HG03045 (cell line): ENCODE data around the gene ZER1.
"Not testable (repeated sequence)": the region's sequence is repeated elsewhere in the genome, so short reads cannot be mapped to it uniquely, and the experiment has no call there.

Source experiments
- ATAC-seq: cut with Tn5 transposase; IDR thresholded peaks from one replicate; pipeline ENCODE4 v1.9.1; 2021; ENCODE audit warnings: mild to moderate bottlenecking, moderate library complexity; ENCODE audit not compliant: unreplicated experiment

The ZER1 gene

GRCh38 chr9:128718047-128718446 is 53.7 kb downstream of the ZER1 start:
- ATAC-seq = no peak

DNA sequence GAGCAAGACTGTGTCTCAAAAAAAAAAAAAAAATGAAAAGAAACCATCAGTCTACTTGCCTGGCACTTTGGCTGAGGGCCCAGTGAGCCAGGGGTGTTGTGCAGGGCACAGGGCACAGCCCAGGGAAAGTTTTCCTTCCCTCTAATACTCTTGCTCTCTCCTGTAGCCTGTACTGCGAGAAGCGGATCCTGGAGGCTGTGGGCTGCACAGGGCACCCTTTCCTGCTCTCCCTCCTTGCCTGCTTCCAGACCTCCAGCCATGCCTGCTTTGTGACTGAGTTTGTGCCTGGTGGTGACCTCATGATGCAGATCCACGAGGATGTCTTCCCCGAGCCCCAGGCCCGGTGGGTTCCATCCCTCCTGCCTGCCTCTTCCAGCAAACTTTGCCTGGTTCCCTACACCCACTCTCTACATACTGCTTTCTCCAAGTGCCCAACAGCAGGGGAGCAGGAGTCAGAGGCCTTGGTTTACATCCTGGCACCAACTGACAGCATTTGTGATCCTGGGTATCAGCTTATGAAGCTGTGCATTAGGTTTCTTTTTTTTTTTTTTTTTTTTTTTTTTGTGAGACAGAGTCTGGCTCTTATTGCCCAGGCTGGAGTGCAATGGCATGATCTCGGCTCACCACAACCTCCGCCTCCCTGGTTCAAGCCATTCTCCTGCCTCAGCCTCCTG is 55.0 kb downstream of the ZER1 start:
- ATAC-seq = no peak

- no peak for ATAC-seq
Observed at GRCh38 chr9:128715436-128715750, 56.3 kb downstream of the ZER1 start.

DNA sequence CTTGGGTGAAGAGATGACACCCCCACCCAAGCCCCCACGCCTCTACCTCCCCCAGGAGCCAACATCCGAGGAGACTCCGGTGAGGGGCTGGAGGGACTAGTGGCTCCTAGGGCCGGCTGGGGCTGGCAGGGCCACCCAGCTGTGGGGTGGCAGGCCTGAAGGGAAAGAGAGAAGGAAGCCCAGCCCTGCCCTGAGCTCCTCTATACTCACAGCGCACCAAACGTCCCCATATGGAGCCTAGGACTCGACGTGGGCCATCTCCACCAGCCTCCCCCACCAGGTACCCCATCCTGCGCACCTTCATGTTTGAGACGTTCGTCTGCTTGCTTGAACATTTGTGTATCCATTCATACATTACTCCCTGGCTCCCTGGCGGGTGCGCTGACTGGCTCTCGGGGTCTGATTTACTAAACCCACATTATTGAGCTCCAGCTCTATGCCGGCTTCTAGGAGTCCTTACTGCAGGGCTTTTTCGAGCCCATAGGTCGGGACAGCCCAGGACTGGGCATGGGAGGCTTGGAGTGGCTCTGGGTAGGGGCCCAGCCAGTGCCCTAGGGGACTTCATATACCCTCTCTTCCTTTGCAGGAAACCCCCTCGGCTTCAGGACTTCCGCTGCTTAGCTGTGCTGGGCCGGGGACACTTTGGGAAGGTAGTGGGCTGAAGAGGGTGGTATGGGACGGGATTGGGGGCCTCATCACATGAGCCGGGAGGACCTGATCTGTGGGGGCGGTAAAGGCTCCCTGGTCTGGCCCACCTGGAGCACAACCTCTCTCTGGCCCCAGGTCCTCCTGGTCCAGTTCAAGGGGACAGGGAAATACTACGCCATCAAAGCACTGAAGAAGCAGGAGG is 56.9 kb downstream of the ZER1 start:
- no peak for ATAC-seq

- no peak for ATAC-seq
Observed at GRCh38 chr9:128713941-128714573, 57.7 kb downstream of the ZER1 start.

GRCh38 chr9:128713411-128713780 is 58.3 kb downstream of the ZER1 start:
- no peak for ATAC-seq

- ATAC-seq = no peak
Observed at GRCh38 chr9:128712451-128713410, 59.0 kb downstream of the ZER1 start.

DNA sequence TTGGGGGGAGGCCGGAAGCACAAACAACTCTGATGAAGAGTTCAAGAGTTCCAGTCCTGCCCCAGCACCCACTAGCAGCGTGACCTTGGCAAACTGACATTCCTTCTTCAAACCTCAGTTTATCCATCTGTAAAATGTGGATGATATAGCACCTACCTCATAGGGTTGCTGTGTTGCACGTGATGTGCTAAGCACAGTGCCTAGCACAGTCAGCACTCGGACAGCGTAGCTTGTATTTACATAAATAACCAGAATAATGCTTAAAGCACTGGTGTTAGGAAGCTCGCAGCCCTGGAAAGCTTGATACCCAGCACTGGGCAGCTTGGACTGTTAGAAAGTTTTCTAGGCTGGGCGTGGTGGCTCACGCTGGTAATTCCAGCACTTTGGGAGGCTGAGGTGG is 64.3 kb downstream of the ZER1 start:
- ATAC-seq = no peak

DNA sequence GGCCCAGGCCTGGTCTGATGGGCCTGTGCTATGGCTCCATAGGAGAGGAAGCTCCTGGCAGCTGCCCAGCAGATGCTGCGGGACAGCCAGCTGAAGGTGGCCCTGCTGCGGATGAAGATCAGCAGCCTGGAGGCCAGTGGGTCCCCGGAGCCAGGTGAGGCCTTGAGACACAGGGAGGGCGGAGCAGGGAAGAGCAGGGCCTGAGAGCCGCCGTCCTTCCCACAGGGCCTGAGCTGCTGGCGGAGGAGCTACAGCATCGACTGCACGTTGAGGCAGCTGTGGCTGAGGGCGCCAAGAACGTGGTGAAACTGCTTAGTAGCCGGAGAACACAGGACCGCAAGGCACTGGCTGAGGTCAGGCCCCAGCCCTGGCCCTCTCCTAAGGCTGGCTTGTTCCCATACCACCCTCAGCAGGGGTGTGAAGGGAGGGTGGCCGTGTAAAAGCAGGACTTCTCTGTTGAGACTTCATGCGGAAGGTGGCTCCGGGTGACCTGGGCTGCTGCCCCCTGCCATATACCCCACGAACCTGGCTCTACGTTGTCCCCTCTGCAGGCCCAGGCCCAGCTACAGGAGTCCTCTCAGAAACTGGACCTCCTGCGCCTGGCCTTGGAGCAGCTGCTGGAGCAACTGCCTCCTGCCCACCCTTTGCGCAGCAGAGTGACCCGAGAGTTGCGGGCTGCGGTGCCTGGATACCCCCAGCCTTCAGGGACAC is 64.9 kb downstream of the ZER1 start:
- no peak for ATAC-seq

DNA sequence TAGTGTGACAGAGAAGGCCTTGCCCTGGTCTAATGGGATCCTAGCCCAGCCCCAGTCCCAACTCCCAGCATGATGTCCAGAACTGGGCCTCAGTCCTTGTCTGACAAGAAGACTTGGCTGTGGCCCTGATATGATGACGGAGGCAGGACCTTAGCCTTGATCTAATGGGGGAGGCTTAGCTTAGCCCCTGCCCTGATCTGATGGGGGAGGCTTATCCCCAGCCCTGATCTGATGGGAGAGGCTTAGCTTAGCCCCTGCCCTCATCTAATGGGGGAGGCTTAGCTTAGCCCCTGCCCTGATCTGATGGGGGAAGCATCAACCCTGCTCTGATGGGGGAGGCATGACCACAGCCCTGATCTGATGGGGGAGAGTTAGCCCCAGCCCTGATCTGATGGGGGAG is 65.7 kb downstream of the ZER1 start:
- ATAC-seq = no peak

GRCh38 chr9:128705051-128705965 is 66.4 kb downstream of the ZER1 start:
- no peak for ATAC-seq

DNA sequence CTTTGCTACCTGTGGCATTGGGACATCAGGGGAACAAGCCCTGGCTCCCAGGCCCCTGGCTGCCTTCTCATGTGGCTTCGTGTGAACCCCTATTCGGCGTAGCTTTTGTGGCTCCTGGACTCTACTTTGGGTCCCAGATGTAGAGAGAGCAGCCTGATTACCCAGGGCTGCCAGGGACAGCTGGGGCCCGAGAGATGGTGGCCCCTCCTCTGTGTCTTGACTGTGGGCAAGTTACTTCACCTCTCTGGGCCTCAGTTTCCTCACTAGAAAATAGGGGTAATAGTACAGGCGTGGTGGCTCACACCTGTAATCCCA is 67.4 kb downstream of the ZER1 start:
- no peak for ATAC-seq

GRCh38 chr9:128703616-128704355 is 67.9 kb downstream of the ZER1 start:
- no peak for ATAC-seq

GRCh38 chr9:128702949-128703615 is 68.6 kb downstream of the ZER1 start:
- no peak for ATAC-seq

- ATAC-seq = peak; percentile 74
Observed at GRCh38 chr9:128702445-128702948, 69.2 kb downstream of the ZER1 start, which contains the start of gene PKN3. Gene PKN3, plus strand, starts transcription at chr9:128702503. Its CDS starts 413 bp downstream, at chr9:128702916.

DNA sequence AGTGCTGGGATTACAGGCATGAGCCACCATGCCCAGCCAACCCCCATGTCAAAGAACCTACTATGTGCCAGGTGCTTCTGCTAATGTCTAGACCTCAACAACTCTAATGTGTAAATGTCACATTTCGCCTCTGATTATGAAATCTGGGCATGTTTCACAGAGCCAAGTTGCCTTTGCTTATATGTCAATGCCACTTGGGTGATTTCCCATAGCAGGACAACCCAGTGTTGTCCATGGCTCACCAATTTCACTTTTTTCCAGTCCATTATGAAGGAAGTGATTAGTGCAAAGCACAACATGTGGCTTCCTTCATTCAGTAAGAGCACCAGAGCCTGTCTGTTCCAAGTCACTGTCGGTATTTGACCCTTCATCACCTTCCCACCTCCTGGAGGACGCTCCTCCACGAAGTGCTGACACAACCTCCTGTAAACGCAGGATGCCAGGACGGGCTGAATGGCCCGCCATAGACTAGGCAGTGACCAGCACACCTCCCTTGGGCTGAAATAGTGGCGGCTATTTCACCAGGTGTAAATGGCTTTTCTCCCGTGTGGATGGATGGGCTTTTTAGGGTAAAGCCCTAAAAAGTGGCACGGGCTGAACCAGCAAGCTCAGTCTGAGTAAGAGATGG is 70.4 kb downstream of the ZER1 start:
- no peak for ATAC-seq

- not testable (repeated sequence) for ATAC-seq
Observed at GRCh38 chr9:128699096-128699795, 72.5 kb downstream of the ZER1 start.
